T47D (cell line): ENCODE data around the gene CTIF.

Experiments
- DNase-seq, 2 experiments: peaks; one replicate each; pipeline versions ENCODE4 v3.0.0 to v3.0.0-alpha.2; 2011 to 2012; ENCODE audit warnings: low read depth in 1 of 2, low spot score in 1 of 2
- JUND ChIP-seq: IDR thresholded peaks from 2 replicates; pipeline ENCODE4 v1.6.1; 2012; ENCODE audit warnings: low read depth
- in situ Hi-C: cut with HindIII; loops from 2 replicates; pipeline ENCODE4 v1.10.0; 2016; ENCODE audit warnings: low sequenced_read_pairs, low pct_unique_long_range_greater_than_20kb

Gene CTIF

DNA sequence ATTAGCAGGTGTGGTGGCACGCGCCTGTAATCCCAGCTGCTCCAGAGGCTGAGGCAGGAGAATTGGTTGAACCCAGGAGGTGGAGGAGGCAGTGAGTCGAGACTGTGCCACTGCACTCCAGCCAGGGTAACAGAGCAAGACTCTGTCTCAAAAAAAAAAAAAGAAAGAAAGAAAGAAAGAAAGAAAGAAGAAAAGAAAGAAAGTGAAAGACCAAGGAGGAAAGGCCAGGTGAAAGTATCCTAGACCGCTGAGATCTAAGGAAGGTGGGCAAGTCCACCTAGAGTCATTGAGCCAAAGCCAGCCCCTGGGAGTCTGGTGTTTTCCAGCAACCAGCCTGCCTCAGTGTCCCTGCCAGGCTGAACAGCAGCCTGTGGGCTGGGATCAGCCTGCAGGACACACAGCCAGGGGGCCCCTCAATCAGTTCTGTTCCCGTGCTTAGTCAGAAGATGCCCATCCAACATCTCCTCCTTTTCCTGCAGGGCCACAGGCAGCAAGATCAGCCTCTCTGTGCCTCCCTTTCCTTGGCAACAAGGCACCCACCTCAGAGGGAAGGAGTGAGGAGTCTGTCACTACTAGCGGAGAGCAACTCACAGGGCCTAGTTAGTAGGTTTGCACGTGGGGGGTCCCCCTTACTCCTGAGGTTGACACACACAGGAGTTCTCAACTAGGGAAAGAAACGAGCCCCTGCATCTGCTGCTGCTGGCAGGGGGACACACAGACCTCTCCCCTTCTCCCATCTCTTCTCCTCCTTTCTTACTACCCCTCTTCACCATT, 347.9 kb downstream of the CTIF start:
- in situ Hi-C loops = no loop called here
- no peak for DNase-seq
- TF ChIP-seq JUND = no peak

DNA sequence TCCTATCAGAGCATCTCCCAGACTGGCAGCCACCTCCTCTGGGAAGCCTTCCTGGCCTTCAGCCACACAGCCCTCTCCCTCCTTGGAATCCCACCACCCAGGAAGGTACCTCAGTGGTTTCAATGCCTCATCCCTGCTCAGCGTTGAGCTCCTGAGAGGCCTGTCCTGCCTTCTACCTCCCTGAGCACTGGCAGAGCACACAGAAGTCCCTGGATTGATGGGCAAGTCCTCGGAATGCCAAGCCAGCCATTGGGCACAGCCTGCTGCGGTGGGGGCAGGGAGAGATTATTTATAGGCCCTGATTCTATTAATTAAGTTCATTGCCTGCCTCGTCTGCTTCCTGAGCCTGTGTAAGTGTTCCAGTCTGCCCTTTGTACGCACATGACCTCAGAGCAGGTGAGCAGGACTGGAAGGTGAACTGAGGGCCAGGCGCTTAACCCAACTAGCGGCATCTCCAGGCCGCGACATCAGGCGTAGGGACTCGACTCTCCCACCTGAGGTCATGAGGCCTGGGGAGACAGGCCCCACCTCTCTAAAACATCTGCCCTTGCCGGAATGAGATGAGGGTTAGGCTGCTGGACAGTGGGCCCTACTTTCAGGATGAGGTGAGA, 348.6 kb downstream of the CTIF start:
- DNase-seq = no peak
- in situ Hi-C loops = no loop called here
- TF ChIP-seq JUND = no peak

DNA sequence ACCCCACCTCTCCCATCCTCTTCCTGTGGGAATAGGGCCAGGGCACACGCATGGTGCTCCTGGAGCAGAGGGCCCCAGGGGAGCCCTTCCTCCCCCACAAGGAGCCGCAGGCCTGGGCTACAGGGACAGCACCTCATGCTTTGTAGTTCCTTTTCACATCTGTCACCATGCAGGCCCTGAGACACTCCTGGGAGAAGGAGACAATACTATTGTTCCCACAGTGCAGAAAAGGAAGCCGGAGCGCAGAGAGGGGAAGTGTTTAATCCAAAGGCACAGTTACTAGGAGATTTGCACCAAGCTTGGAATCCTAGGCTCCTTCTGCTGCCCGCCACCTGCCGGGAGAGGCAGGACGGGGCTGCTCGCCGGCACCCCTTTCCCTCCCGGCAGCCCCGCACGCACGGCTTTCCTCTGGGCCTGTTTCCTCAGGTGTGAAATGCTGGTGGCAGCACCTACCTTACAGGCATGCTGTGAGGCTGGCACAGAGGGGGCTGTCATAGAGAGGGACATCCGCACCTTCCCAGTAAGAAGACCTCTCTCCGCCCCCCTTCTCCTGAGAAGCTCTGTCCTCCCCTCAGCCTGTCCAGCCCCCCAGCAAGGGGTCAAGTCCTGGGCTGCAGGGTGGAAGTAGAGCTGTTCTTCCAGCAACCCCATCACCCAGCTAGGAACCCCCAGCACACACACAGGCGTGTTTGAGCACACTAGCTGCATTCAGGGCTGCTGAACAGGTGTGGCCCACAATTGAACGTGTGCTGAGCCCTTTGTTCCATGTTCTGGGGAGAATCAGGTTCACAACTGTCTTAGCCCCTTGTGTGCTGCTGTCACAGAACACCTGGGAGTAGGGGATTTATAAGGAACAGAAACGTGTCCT, 349.3 kb downstream of the CTIF start:
- no peak for TF ChIP-seq JUND
- DNase-seq = no peak
- in situ Hi-C loops = no loop called here

DNA sequence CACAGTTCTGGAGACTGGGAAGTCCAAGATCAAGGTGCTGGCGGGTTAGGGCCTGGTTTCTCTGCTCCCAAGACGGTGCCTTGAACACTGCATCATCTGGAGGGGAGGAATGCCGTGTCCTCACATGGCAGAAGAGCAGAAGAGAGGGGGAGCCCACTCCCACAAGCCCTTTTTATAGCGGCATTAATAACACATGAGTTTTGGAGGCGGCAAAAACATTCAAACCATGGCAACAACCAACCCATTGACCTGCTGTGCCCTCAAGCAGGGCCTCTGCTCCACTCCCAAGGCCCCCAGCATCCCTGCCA, 349.9 kb downstream of the CTIF start:
- in situ Hi-C loops = no loop called here
- DNase-seq = no peak
- TF ChIP-seq JUND = no peak

DNA sequence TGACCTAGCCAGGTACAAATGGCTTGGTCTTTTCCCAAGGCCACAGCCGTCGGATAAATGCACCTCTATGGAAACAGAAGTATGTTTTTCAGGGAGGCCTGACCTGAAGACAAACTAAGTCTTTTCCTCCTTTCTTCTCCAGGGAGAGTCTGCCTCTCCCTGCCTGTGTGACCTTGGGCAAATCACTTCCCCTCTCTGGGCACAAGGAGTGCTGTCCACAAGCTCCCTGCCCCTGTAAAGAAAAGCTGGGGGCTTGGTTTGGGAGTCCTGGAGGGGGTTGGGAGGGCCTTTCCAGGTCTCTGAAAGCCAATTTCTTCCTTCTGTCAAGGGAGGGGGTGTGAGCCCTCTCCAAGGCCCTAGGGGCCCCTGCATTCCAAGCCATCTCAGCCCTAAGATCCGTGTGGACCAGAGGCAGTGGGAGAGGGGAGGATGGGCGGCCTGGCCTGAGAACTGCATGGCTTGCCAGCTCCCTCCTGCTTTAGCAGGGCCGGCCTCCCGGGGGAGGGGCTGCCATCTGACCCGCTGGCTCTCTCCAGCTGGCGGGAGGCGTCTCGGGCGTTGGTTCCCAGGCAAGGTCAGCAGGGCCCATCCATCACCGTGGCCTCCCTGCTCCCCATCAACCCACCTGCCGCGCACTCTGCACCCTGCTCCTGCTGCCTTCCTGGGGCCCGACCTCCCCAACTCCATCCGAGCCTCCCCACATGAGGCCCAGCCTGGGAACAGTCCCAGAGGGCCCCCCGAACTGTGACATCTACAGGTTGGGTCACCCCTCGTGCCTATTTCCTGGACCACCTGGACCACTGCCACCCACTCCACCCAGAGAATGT, 350.5 kb downstream of the CTIF start:
- DNase-seq = no peak
- TF ChIP-seq JUND = no peak
- in situ Hi-C loops = no loop called here

DNA sequence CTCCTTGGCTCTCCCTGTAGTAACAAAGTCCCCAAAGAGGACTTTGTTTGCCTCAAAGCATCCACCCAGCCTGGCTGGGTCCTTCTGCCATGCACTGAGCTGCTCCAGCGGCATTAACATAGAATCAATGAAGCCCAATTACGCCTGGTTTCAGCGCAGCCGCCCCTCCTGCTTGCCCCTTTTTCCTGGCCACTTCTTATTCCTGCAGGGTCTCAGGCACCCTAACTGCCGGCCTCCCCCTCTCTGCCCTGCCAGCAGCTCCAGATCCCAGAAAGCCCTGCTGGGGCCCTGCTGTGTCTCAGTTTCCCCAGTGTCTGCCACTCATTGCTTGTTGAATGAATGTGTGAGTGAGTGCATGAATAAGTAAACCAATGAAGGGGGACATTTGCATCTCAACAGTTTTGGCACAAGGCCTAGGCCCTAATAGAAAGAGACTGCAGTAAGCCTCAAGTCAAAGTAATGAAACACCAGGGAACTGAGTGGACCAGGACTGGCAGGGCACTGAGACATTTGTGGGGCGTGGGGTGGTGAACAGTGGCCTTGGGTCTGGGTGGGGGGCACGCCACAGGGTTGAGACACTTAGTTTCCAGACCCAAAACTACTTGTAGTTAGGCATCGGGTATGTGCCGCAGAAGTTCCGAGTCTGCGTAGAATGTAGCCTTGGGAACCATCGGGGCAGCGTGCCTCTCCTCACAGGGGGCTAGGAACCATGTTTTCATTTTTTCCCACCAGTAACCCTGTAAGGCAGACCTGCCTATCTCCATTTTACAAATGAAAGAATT, 351.3 kb downstream of the CTIF start:
- no peak for DNase-seq
- in situ Hi-C loops = no loop called here
- TF ChIP-seq JUND = no peak

DNA sequence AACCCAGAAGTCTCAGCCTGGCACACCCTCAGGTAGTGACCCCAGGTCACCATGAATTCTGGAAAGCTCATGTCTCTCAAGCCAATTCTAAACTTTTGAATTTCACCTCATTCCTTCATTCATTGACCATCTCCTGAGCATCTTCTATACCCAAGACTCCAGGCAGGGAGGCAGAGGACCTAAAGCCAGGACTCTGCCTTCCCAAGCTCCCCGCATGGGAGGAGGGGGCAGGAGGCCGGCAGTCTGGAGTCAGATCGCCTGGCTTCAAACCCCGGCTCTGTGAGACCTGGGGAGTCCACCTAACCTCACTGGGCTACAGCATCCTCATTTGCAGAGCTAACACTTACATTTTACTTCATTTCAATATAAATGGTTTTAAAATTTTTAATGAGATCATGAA, 352.9 kb downstream of the CTIF start:
- in situ Hi-C loops = no loop called here
- TF ChIP-seq JUND = no peak
- DNase-seq = no peak

DNA sequence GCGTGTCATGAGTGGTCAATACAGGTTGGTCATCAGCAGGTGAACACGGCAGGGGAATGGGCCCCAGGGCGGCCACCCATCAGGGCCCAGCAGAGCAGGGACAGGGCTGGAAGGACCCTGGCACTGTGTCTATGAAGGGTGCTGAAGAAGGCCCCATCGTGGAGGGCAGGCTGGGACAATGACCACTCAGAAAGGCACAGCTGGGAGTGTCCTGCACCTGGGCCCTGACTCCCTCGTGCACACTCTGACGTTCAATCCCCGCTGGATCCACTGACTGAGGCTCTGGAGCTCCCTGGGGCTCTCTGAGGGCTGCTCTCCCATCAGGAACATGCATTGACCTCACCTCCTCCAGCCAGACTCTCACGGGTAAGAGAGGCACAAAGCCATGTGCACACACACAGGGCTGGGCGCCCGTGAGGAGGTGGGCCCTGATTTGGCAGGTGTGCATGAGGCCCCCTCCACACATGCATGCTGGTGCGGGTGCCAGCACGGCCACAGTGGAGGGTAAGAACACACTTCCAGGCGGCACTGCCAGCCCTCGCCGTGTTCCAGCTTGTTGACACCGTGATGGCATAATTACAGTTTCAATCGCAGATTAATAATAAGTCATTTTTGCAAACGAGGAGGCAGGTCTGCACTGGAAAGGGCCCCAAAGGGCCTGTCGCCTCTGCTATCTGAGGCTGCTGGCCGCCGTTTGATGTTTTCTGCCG, 353.5 kb downstream of the CTIF start:
- in situ Hi-C loops = no loop called here
- TF ChIP-seq JUND = no peak
- no peak for DNase-seq

DNA sequence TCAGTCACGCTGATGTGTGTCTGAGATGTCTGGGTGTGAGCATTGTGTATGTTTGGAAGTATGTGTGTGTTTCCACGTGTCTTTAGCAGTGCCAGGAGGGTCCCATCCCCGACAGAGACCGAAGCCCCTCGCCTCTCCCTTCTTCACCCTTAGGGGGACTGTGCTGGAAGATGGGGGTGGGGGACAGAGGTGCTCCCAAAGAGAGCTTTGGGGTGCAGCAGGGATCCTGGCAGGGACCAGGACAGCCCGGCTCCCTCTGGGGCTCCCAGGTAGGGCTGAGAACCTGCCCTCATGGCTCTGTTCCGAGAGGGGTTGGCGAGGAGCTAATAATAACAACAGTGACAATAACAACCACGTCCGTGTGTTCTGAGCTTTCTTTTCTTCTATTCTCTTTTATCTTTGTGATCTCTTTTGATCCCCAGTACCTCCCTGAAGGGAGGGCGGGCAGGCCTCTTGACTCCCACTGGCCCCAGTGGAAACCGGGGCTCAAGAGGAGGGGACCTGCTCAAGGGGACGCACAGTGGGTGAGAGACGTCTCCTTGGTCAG, 354.3 kb downstream of the CTIF start:
- no peak for DNase-seq
- no peak for TF ChIP-seq JUND
- in situ Hi-C loops = no loop called here

DNA sequence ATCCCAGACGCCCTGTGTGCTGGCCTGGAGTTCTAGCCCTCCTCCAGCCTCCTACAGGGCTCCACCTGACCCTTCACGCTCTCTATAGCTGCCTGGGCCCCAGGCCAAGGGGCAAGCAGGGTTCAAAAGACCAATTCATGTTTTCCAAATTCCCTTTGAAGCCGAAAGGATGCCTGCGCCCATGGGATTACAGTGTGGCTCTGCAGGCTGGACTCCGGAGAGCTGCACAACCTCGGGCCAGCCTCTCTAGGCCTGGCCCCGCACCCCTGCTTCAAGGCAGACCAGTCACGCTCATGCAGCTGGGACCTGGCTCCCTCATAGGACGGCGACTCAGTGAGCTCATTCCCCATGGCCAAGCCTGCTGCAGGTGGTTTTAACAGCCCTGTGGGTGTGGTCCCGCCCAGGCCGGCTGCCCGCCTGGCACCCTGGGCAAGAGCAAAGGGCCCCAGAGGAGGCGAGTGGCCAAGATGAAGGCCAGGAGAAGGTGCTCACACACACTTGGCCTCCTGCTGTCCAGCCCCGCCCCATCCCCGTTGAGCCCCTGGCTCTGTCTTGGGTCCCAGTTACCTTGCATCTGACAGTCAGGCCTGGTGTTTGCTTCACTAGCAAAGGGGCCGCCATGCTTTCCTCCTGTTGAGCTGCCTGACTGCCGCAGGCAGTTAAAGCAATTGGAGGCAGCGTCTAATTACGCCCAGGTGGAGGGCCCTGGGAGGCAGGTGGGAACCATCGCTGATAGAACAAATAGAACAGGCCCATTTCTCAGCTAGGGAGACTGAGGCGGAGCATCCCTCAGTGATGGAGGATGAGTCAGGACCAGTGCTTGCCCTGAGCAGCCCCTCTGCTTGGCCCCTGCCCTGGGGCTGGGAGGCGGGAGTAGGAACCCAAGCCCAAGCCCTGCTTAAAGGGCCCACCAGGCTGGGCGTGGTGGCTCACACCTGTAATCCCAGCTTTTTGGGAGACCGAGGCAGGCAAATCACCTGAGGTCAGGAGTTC, 355.1 kb downstream of the CTIF start:
- TF ChIP-seq JUND = no peak
- in situ Hi-C loops = no loop called here
- DNase-seq = no peak
